ENCODE results near the gene HPD.
A peak's percentile ranks its signal among the peaks of the same experiment; 100 is the strongest.

Gene HPD

DNA sequence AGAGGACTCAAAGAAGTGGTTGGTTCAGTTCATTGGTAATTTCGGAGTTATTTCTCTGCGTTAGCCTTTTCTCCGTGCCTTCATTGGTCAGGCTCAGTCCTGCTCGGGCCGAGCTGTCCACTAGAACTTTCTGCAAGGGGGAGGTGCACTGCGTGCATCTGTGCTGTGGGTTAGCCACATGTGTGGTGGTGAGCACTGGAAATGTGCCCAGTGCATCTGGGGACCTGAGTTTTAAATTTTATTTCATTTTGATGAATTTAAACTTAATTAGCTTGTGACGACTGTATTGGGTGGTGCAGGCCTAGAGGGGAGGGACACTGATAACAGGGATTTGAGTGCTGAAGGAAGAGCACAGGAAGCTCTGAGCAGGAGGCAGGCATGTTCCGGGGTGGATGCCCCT lies 30.4 kb downstream of the HPD start:
- DNase-seq: no peak

DNA sequence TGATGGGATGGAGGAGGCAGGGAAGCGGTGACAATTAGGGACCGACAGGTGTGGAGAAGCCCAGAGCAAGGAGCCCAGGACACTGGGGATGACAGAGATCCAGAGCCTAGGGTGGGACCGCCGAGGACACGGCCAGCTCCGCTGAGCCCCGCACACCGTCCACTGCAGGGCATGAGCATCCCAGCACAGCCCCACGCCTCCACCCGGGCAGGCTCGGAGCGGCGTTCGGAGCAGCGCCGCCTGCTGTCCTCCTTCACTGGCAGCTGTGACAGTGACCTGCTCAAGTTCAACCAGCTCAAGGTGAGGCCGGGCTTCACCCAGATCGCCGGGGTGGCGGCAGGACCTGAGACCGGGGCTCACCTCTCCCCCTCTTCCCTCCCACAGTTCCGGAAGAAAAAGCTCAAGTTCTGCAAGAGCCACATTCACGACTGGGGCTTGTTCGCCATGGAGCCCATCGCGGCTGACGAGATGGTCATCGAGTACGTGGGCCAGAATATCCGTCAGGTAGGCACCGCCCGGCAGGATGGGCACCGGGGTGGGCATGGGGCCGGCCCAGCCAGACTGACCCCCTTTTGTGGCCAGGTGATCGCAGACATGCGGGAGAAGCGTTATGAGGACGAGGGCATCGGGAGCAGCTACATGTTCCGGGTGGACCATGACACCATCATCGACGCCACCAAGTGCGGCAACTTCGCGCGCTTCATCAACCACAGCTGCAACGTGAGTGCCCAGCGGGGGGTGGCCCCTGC lies 31.1 kb downstream of the HPD start:
- DNase-seq: no peak

DNA sequence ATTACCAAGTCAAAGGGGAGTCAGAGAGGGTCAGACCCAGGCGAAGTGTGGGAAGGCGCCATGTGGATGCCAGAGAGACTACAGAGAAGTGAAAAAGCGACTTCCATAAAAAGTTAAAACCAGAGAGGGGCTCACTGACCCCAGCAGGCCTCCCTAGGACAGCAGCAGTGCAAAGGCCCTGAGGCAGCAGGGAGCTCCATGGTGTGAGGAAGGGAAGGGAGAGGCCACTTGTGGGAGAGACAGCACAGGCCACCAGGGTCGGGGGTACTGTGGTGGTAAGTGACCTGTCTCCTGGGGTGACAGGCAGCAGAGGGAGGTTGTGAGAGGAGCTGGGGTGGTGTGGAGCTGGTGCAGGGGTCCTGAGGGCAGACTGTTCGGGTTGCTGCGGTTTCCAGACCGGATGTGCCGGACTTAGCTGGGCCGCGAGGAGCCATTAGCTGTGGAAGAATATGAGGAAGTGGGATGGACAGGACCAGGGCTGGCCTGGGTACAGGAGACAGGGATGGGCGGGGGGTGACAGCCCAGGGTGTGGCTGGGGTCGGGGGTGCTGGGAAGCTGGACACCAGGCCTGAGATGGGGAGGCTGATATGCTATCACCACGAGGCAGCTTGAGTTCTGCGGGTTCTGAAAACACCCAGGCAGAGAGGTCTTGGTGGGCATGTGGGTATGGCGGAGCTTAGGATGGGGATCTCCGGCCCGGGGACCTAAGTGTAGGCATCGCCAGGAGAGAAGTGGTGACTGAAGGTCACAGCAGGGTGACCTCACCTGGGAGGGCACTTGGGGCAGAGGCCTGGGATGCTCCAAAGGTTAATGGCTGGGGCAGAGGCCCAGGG lies 32.1 kb downstream of the HPD start:
- no peak for DNase-seq

DNA sequence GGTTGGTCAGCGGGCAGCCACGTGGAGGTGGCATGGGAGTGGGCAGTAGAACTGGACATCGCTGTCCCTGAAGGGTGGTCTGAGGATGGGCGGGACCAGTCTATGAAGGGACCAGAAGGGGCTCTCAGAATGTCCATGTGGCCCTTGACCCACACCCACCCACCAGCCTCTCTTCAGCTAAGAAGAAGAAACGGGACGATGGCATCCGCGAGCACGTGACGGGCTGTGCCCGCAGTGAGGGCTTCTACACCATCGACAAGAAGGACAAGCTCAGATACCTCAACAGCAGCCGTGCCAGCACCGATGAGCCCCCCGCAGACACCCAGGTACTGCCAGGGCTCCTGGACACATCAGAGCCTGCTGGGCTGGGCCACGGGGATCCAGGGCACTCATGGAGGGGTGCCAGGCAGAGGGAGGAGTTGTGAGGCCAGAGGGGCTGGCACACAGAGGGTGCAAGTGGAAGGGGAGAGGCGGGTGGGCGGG lies 33.6 kb downstream of the HPD start:
- DNase-seq: no peak

DNA sequence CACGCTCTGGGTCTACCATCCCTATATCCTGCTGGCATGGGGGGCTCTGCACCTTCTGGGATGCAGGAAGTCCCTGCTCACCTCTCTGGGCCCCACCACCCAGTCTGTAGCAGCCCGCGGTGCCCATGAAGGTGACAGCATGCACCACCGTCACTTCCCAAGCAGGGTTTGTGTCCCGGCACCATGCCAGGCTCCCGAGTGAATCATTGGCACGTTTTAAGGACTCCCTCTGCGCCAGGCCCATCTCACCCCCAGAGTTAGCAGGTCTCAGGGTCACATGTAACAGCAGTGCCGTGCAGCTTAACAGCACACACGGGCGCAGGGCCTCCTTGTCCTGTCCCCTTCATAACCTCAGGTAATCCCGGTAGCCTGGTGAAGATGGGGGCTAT lies 34.9 kb downstream of the HPD start:
- no peak for DNase-seq

DNA sequence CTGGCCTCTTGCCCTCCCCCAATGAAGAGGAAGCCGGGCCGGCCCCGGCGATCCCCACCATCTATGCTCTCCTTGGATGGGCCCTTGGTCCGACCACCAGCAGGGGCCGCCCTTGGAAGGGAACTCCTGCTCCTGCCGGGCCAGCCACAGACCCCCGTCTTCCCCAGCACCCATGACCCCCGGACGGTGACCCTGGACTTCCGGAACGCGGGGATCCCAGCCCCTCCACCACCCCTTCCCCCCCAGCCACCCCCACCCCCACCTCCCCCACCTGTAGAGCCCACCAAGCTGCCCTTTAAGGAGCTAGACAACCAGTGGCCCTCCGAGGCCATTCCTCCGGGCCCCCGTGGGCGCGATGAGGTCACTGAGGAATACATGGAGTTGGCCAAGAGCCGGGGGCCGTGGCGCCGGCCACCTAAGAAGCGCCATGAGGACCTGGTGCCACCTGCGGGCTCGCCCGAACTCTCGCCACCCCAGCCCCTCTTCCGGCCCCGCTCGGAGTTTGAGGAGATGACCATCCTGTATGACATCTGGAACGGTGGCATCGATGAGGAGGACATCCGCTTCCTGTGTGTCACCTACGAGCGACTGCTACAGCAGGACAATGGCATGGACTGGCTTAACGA lies 35.4 kb downstream of the HPD start:
- DNase-seq: no peak

DNA sequence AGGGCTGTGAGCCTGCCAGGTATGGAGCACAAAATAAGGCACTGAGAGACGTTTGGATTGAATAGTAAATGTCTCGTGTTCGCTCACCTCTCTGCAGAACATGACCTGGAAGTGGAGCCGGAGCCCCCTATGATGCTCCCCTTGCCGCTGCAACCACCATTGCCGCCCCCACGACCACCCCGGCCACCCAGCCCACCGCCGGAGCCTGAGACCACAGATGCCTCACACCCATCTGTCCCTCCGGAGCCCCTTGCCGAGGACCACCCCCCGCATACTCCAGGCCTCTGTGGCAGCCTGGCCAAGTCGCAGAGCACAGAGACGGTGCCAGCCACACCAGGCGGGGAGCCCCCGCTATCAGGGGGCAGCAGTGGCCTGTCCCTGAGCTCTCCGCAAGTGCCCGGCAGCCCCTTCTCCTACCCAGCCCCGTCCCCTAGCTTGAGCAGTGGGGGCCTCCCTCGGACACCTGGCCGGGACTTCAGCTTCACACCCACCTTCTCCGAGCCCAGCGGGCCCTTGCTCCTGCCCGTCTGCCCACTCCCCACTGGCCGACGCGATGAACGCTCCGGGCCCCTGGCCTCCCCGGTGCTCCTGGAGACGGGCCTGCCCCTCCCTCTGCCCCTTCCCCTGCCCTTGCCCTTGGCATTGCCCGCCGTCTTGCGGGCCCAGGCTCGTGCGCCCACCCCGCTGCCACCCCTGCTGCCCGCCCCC lies 36.1 kb downstream of the HPD start:
- no peak for DNase-seq

DNA sequence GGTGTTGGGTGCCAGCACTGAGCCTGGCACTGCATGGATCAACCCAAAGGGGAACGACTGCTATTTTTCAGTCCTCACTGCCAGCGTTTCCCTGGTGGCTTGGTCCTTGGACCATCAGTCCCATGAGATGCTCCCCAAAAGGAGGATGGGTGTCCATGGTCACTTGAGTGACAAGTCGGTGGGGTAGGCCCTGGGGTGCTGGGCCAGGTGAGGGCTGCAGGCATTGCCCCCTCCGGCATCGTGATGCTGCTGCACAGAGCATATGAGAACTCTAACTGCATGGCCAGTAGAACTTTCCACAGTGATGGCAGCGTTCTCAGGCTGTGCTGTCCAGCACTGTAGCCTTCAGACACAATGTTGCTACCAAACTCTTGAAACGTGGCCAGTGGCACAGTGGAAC lies 38.6 kb downstream of the HPD start:
- no peak for DNase-seq

DNA sequence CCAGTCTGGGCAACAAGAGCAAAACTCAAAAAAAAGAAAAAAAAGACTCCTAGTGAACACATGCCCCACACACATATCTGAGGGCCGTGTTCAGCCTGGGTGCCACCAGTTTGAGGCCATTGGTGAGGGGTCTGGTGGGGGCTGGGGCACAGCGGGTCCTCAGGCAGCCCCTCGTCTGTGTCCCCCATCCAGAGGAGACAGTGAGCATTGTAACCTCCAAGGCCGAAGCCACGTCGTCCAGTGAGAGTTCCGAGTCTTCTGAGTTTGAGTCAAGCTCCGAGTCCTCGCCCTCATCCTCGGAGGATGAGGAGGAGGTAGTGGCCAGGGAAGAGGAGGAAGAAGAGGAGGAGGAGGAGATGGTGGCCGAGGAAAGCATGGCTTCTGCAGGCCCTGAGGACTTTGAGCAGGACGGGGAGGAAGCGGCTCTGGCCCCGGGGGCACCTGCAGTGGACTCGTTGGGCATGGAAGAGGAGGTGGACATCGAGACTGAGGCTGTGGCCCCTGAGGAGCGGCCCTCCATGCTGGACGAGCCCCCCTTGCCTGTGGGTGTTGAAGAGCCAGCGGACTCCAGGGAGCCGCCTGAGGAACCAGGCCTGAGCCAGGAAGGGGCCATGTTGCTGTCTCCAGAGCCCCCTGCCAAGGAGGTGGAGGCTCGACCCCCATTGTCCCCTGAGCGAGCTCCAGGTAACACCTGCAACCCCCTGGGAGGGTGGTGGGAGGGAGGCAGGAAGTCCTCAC lies 39.3 kb downstream of the HPD start:
- DNase-seq: no peak

DNA sequence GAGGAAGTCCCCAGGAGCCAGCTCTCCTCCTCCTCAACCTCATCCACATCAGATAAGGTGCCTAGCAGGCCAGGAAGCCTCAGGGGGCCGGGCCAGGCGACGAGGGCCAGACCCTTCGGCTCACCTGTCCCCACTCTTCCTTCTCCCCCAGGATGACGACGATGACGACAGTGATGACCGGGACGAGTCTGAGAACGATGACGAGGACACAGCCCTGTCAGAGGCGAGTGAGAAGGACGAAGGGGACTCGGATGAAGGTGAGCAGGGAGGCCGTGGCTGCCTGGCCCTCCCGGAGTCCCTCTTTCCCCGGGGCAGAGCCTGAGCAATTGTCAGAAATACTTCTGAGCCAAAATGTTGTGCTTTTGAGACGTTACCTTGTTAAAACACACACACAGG lies 41.0 kb downstream of the HPD start:
- DNase-seq: no peak

DNA sequence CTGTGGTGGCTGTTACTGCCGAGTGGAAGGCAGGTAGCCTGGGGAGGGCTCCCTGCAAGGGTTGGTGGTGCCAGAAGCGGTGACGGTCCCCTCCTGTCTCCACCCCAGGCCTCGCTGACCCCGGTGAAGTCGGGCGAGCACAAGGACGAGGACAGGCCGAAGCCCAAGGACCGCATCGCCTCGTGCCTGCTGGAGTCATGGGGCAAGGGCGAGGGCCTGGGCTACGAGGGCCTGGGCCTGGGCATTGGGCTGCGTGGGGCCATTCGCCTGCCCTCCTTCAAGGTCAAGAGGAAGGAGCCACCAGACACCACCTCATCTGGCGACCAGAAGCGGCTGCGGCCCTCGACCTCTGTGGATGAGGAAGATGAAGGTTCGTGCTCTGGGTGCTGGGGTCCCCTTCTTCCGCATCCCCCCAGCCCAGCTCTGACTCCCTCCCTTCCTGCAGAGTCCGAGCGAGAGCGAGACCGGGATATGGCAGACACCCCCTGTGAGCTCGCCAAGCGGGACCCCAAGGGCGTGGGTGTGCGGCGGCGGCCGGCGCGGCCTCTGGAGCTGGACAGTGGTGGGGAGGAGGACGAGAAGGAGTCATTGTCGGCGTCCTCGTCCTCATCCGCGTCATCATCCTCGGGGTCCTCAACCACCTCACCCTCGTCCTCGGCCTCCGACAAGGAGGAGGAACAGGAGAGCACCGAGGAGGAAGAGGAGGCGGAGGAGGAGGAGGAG lies 41.6 kb downstream of the HPD start:
- no peak for DNase-seq

DNA sequence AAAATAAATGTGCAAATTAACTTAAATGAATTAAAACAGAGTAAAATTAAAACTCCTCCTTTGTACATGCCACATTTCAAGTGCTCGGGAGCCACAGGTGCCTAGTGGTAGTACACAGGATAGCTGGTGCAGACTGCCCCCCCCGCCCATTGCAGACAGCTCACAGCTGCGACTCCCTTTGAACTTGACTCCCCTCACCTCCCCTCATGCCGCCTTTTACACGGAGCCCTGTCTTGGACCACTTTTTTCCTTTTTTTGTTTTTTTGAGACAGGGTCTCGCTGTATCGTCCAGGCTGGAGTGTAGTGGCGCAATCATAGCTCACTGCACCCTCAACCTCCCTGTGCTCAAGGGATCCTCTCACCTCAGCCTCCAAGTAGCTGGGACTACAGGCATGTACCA lies 43.4 kb downstream of the HPD start:
- DNase-seq: no peak

DNA sequence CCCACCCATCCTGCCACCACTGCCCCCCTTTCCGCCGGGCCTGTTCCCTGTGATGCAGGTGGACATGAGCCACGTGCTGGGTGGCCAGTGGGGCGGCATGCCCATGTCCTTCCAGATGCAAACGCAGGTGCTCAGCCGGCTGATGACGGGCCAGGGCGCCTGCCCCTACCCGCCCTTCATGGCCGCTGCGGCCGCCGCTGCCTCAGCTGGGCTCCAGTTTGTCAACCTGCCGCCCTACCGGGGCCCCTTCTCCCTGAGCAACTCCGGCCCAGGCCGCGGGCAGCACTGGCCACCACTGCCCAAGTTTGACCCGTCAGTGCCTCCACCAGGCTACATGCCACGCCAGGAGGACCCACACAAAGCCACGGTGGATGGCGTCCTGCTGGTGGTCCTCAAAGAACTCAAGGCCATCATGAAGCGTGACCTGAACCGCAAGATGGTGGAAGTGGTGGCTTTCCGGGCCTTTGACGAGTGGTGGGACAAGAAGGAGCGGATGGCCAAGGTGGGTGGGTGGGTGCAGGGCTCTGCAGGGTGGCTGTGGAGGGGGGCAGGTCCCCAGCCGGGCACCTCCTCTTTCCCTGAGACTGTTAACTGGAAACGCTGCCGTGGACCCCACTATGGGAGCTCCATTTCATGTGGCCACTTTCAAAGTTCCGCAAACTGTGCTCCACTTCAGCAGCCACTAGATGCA lies 44.1 kb downstream of the HPD start:
- no peak for DNase-seq

DNA sequence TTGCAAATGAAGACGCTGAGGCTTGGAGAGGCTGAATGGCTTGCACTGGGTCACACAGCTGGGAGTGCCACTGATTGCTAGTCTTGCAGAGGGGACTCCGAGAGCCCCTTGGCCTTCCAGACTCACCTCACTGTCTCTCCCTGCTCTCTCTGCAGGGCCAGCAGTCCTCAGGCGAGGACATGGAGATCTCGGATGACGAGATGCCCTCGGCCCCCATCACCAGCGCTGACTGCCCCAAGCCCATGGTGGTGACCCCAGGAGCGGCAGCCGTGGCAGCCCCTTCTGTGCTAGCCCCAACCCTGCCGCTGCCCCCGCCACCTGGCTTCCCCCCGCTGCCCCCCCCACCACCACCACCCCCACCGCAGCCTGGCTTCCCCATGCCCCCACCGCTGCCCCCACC lies 44.7 kb downstream of the HPD start:
- DNase-seq: no peak

DNA sequence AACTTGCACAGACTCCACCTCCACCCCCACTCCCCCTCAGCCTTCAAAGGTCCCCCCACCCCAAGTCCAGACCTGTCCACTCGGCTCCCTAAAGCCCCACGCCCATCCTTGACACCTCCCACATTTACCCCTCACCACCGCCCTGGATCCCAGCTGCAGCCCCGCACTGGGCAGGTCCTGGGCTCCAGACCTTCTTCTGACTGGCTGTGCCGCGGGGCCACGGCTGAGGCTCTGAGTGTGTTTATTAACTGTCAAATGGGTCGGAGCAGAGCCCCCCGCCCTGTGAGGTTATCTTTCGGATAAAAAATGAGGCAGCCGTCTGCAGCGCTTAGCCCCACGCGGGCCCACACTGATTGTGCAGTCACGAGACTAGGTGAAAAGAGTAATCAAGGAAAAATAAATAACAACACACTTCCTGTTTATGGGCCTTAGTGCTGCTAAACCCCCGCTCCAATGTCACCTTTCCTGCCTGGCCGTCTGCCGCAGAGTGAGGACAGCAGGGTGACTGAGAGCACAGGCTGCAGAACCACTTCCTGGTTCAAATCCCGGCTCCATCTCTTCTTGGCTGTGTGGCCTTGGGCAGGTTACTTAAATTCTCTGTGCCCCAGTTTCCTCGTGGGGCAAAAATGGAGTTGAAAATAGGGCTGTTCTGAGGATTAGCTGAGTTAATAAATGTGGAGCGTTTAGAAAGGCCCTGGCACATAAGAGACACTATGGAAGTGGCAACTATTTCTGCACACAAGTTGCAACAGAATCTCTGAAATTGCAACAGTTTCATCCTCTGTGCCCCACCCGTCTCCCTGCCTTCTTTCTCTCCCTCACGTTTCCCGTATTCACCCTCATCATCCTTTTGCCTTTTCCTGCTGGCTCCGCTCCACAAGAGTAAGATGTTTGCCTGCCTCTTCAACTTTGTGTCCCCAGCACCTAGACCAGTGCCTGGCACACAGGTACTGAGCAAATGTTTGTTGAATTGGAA lies 45.5 kb downstream of the HPD start:
- no peak for DNase-seq

DNA sequence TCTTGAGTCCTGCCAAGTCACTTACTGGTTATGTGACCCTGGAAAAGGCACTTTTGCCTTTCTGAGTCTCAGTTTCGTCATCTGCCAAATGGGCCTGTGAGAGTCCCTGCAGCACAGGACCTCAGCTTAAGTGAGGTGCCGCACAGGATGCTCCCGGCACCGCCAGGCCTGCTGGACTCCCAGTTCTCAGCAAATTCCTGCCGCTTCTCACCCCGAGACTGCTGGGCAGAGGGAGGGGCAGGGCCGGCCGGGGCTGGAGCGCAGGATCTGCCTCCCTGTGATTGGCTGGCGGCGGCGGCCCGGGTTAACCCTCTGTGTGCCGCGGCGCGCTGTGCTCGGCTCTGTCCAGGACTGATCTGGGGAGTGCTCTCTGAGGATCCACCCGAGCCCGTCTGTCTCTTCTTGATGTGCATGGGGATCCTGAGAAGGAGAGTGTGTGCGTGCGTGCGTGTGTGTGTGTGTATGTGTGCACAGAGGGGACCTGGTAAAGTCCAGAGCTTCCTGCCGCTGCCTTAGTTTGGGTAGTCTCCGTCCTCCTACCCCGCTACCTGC lies 46.3 kb downstream of the HPD start:
- DNase-seq: peak; percentile 88

DNA sequence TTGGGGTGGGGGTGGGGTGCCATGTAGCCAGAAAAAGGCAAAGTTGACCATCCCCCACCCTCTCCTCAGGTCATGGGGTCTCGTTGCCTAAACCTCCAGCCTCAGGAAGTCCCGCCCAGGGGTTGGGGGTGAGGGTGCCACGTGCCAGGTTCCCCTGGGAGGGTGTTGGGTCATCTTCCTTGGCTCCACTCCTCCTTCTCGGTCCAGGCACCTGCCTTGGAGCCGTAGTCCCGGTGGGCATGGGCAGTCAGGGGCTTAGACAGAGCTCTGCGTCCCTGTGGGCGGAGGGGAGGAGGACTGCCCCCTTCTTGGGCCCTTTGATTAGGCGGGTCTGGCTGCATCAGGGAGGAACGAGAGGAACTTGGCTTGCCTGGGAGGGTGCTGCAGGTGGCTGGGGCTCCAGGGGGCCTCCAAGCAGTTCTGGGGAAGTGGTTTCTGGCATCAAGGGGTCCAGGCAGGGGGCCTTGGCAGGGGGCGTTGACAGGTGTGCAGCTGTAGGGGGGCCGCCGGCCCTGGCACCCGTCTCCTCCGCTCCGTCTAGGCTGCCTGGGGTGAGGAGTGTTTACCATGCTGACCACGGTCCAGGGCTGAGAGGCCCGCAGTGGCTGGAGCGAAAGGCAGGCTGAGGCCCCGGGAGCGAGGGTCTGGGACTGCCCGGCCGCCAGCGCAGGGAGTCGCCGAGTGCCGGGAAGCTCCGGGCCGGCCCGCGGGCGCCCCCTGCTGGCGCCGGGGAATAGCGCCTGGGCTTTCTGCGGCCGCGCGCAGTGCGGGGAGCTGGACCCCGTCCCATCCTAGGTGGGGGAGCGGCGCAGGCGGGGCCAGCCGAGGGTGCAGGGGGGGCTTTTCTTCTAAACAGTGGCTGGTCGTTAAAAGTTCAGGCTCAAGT lies 47.0 kb downstream of the HPD start:
- DNase-seq: peak; percentile 81

DNA sequence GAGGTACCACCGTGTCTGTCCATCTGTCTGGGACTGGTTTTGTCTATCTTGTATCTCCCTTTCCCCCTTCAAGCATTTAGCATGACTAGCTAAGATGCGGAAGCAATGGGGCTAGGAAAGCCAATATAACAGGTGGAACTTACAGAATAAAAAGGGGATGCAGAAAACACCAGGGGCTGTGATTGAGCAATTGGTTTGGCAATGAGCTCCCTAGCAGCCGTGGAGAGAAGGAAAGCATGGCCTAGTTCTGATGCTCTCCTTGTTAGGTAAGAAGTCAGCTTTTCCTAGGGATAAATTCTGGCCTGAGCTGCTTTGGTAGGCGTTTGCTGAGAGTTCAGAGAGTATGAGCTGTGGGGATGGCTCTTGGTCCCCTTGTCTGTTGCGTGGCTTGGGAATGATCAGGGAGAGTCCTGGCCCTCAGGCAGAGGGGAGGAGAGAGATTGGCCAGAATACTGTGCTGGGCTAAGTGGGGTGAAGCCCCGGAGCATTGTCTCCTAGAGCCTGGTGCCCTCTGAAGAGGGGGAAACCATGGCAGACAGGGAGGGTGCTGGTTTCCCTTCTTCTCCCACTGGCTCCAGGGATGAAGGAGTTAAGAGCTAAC lies 47.7 kb downstream of the HPD start:
- DNase-seq: no peak
